Measurements from ENCODE around the gene HAUS2. TPM values are rescaled to one million over a fixed set of nuclear protein-coding genes. Genes with fewer than 3 reads are reported as not detected.
"Not testable (repeated sequence)": the region's sequence is repeated elsewhere in the genome, so short reads cannot be mapped to it uniquely, and the experiment has no call there.

The HAUS2 gene
- total and polyA plus RNA-seq, 9 donors = 12.1 to 20.1 (median 15.9) TPM

- H3K4me1 ChIP-seq (ENCODE audit: control insufficient read depth, insufficient read depth, low read length) = peaks cover 23% of the 10 kb centered on the region
- 89% methylated on average over 1 of the region's 5 CpGs for WGBS (ENCODE audit: insufficient coverage)
- no peak for DNase-seq
- H3K27me3 ChIP-seq (ENCODE audit: control insufficient read depth, insufficient read depth, low read length) = no peaks in the 10 kb centered on the region
- H3K27ac ChIP-seq (ENCODE audit: low read length) = no peak overlapping the region
- no peaks in the 10 kb centered on the region for H3K9me3 ChIP-seq (replicated peaks; ENCODE audit: control insufficient read depth, low read depth, low read length)
- no peak overlapping the region for H3K4me3 ChIP-seq (ENCODE audit: low read length)
- peaks cover 12% of the 10 kb centered on the region for H3K36me3 ChIP-seq (ENCODE audit: control insufficient read depth, insufficient read depth, low read length)
These were observed 42.1 kb downstream of the HAUS2 start for GRCh38 chr15:42590619-42591237.

GRCh38 chr15:42591238-42591934 lies 42.7 kb downstream of the HAUS2 start:
- H3K9me3 ChIP-seq (replicated peaks; ENCODE audit: control insufficient read depth, low read depth, low read length) = no peaks in the 10 kb centered on the region
- H3K27me3 ChIP-seq (ENCODE audit: control insufficient read depth, insufficient read depth, low read length) = no peaks in the 10 kb centered on the region
- peaks cover 28% of the 10 kb centered on the region for H3K4me1 ChIP-seq (ENCODE audit: control insufficient read depth, insufficient read depth, low read length)
- H3K36me3 ChIP-seq (ENCODE audit: control insufficient read depth, insufficient read depth, low read length) = peaks cover 6% of the 10 kb centered on the region
- WGBS (ENCODE audit: insufficient coverage) = 73% methylated on average over 2 of the region's 10 CpGs
- DNase-seq = peak; percentile 35
- H3K27ac ChIP-seq (ENCODE audit: low read length) = no peak overlapping the region
- no peak overlapping the region for H3K4me3 ChIP-seq (ENCODE audit: low read length)

GRCh38 chr15:42592716-42593115 lies 44.1 kb downstream of the HAUS2 start:
- Histone ChIP-seq H3K27ac (ENCODE audit: low read length) (peak overlapping the region; percentile 94), H3K9me3 (replicated peaks; ENCODE audit: control insufficient read depth, low read depth, low read length) (no peaks in the 10 kb centered on the region), H3K36me3 (ENCODE audit: control insufficient read depth, insufficient read depth, low read length) (peaks cover 4% of the 10 kb centered on the region), H3K27me3 (ENCODE audit: control insufficient read depth, insufficient read depth, low read length) (no peaks in the 10 kb centered on the region), H3K4me3 (ENCODE audit: low read length) (no peak overlapping the region), H3K4me1 (ENCODE audit: control insufficient read depth, insufficient read depth, low read length) (peaks cover 31% of the 10 kb centered on the region)
- peak; percentile 76 for DNase-seq
- no CpG with 5 or more reads among the region's 3 CpGs for WGBS (ENCODE audit: insufficient coverage)

- peaks cover 31% of the 10 kb centered on the region for H3K4me1 ChIP-seq (ENCODE audit: control insufficient read depth, insufficient read depth, low read length)
- WGBS (ENCODE audit: insufficient coverage) = no CpG with 5 or more reads among the region's 4 CpGs
- H3K27ac ChIP-seq (ENCODE audit: low read length) = peak overlapping the region; percentile 94
- DNase-seq = peak; percentile 97
- no peak overlapping the region for H3K4me3 ChIP-seq (ENCODE audit: low read length)
- H3K36me3 ChIP-seq (ENCODE audit: control insufficient read depth, insufficient read depth, low read length) = peaks cover 4% of the 10 kb centered on the region
- no peaks in the 10 kb centered on the region for H3K27me3 ChIP-seq (ENCODE audit: control insufficient read depth, insufficient read depth, low read length)
- H3K9me3 ChIP-seq (replicated peaks; ENCODE audit: control insufficient read depth, low read depth, low read length) = no peaks in the 10 kb centered on the region
These were observed 44.5 kb downstream of the HAUS2 start for GRCh38 chr15:42593143-42593542.

- H3K4me3 ChIP-seq (ENCODE audit: low read length) = no peak overlapping the region
- H3K9me3 ChIP-seq (replicated peaks; ENCODE audit: control insufficient read depth, low read depth, low read length) = no peaks in the 10 kb centered on the region
- peaks cover 31% of the 10 kb centered on the region for H3K4me1 ChIP-seq (ENCODE audit: control insufficient read depth, insufficient read depth, low read length)
- no peaks in the 10 kb centered on the region for H3K27me3 ChIP-seq (ENCODE audit: control insufficient read depth, insufficient read depth, low read length)
- WGBS (ENCODE audit: insufficient coverage) = 33% methylated on average over 2 of the region's 5 CpGs
- H3K36me3 ChIP-seq (ENCODE audit: control insufficient read depth, insufficient read depth, low read length) = no peaks in the 10 kb centered on the region
- H3K27ac ChIP-seq (ENCODE audit: low read length) = peak overlapping the region; percentile 94
- DNase-seq = peak; percentile 23
These were observed 45.5 kb downstream of the HAUS2 start for GRCh38 chr15:42594095-42594494.

- Histone ChIP-seq H3K4me1 (ENCODE audit: control insufficient read depth, insufficient read depth, low read length) (peaks cover 31% of the 10 kb centered on the region), H3K27me3 (ENCODE audit: control insufficient read depth, insufficient read depth, low read length) (no peaks in the 10 kb centered on the region), H3K36me3 (ENCODE audit: control insufficient read depth, insufficient read depth, low read length) (peaks cover 4% of the 10 kb centered on the region), H3K27ac (ENCODE audit: low read length) (peak overlapping the region; percentile 94), H3K4me3 (ENCODE audit: low read length) (no peak overlapping the region), H3K9me3 (replicated peaks; ENCODE audit: control insufficient read depth, low read depth, low read length) (no peaks in the 10 kb centered on the region)
- DNase-seq = peak; percentile 98
- WGBS (ENCODE audit: insufficient coverage) = 29% methylated on average over 2 of the region's 4 CpGs
These were observed 47.1 kb downstream of the HAUS2 start for GRCh38 chr15:42595626-42596240.

- DNase-seq; H3K9me3 ChIP-seq (replicated peaks; ENCODE audit: control insufficient read depth, low read depth, low read length); H3K36me3 ChIP-seq (ENCODE audit: control insufficient read depth, insufficient read depth, low read length); H3K4me3 ChIP-seq (ENCODE audit: low read length); H3K4me1 ChIP-seq (ENCODE audit: control insufficient read depth, insufficient read depth, low read length); H3K27me3 ChIP-seq (ENCODE audit: control insufficient read depth, insufficient read depth, low read length); H3K27ac ChIP-seq (ENCODE audit: low read length): not testable (repeated sequence)
- 92% methylated on average over 19 of the region's 30 CpGs for WGBS (ENCODE audit: insufficient coverage)
These were observed 52.7 kb downstream of the HAUS2 start for GRCh38 chr15:42601316-42601715.

GRCh38 chr15:42602501-42602900 lies 53.9 kb downstream of the HAUS2 start:
- H3K4me3 ChIP-seq (ENCODE audit: low read length) = no peak overlapping the region
- DNase-seq = no peak
- H3K9me3 ChIP-seq (replicated peaks; ENCODE audit: control insufficient read depth, low read depth, low read length) = no peaks in the 10 kb centered on the region
- peaks cover 6% of the 10 kb centered on the region for H3K36me3 ChIP-seq (ENCODE audit: control insufficient read depth, insufficient read depth, low read length)
- no peaks in the 10 kb centered on the region for H3K27me3 ChIP-seq (ENCODE audit: control insufficient read depth, insufficient read depth, low read length)
- H3K4me1 ChIP-seq (ENCODE audit: control insufficient read depth, insufficient read depth, low read length) = peaks cover 10% of the 10 kb centered on the region
- no peak overlapping the region for H3K27ac ChIP-seq (ENCODE audit: low read length)
- WGBS (ENCODE audit: insufficient coverage) = 60% methylated on average over 1 of the region's 3 CpGs

- no peaks in the 10 kb centered on the region for H3K9me3 ChIP-seq (replicated peaks; ENCODE audit: control insufficient read depth, low read depth, low read length)
- no peak overlapping the region for H3K27ac ChIP-seq (ENCODE audit: low read length)
- peaks cover 6% of the 10 kb centered on the region for H3K36me3 ChIP-seq (ENCODE audit: control insufficient read depth, insufficient read depth, low read length)
- H3K27me3 ChIP-seq (ENCODE audit: control insufficient read depth, insufficient read depth, low read length) = no peaks in the 10 kb centered on the region
- DNase-seq = no peak
- no peak overlapping the region for H3K4me3 ChIP-seq (ENCODE audit: low read length)
- no CpG with 5 or more reads among the region's 2 CpGs for WGBS (ENCODE audit: insufficient coverage)
- H3K4me1 ChIP-seq (ENCODE audit: control insufficient read depth, insufficient read depth, low read length) = peaks cover 18% of the 10 kb centered on the region
These were observed 55.3 kb downstream of the HAUS2 start for GRCh38 chr15:42603978-42604377.

GRCh38 chr15:42604894-42605744 lies 56.5 kb downstream of the HAUS2 start:
- H3K4me1 ChIP-seq (ENCODE audit: control insufficient read depth, insufficient read depth, low read length) = peaks cover 20% of the 10 kb centered on the region
- H3K27ac ChIP-seq (ENCODE audit: low read length) = peak overlapping the region; percentile 86
- no peak overlapping the region for H3K4me3 ChIP-seq (ENCODE audit: low read length)
- DNase-seq = peak; percentile 92
- no peaks in the 10 kb centered on the region for H3K9me3 ChIP-seq (replicated peaks; ENCODE audit: control insufficient read depth, low read depth, low read length)
- 17% methylated on average over 1 of the region's 8 CpGs for WGBS (ENCODE audit: insufficient coverage)
- no peaks in the 10 kb centered on the region for H3K27me3 ChIP-seq (ENCODE audit: control insufficient read depth, insufficient read depth, low read length)
- H3K36me3 ChIP-seq (ENCODE audit: control insufficient read depth, insufficient read depth, low read length) = peaks cover 4% of the 10 kb centered on the region
